NCI-H2227 (cell line): ENCODE measurements around the gene TMEM151B.

ENCODE experiments used
- DNase-seq: peaks from one replicate; lab custom pipeline; 2025; ENCODE audit not compliant: unreplicated experiment; lab: John Stamatoyannopoulos, UW

TMEM151B gene

GRCh38 chr6:44232676-44233566, 37.3 kb upstream of the TMEM151B start:
- no peak for DNase-seq

GRCh38 chr6:44233567-44234100, 36.6 kb upstream of the TMEM151B start:
- DNase-seq = no peak

GRCh38 chr6:44234101-44235025, 35.9 kb upstream of the TMEM151B start:
- peak; percentile 48 for DNase-seq

- DNase-seq = no peak
These were observed 35.0 kb upstream of the TMEM151B start for GRCh38 chr6:44235269-44235668.

- no peak for DNase-seq
These were observed 34.2 kb upstream of the TMEM151B start for GRCh38 chr6:44235891-44236516.

- peak; percentile 72 for DNase-seq
These were observed 33.0 kb upstream of the TMEM151B start for GRCh38 chr6:44237021-44237812.

GRCh38 chr6:44237813-44238433, 32.3 kb upstream of the TMEM151B start:
- peak; percentile 82 for DNase-seq

- no peak for DNase-seq
These were observed 31.4 kb upstream of the TMEM151B start for GRCh38 chr6:44238687-44239350.

GRCh38 chr6:44243345-44243744, 26.9 kb upstream of the TMEM151B start:
- no peak for DNase-seq

GRCh38 chr6:44245391-44245911, 24.8 kb upstream of the TMEM151B start:
- DNase-seq = no peak

GRCh38 chr6:44245912-44246662, 24.2 kb upstream of the TMEM151B start:
- DNase-seq = peak; percentile 86

GRCh38 chr6:44246663-44247337, 23.4 kb upstream of the TMEM151B start, which contains the start of gene HSP90AB1:
Gene HSP90AB1 (plus strand): TSS chr6:44247101. CDS start chr6:44248630, 1,529 bp downstream.
- DNase-seq = peak; percentile 95

- DNase-seq = peak; percentile 66
These were observed 22.6 kb upstream of the TMEM151B start for GRCh38 chr6:44247338-44248302.

GRCh38 chr6:44248579-44248978, 21.7 kb upstream of the TMEM151B start:
- no peak for DNase-seq

- DNase-seq = no peak
These were observed 21.0 kb upstream of the TMEM151B start for GRCh38 chr6:44249082-44249748.
